Amniotic stem cell (primary cell): ENCODE data around the gene HMGXB4.
A peak's percentile ranks its signal among the peaks of the same experiment; 100 is the strongest.

ENCODE experiments used
- DNase-seq: peaks from one replicate; lab custom pipeline; 2025; lab: John Stamatoyannopoulos, UW

The HMGXB4 gene

GRCh38 chr22:35258191-35258988 is 1.1 kb downstream of the HMGXB4 start:
- DNase-seq, result no peak

GRCh38 chr22:35264986-35265385 is 7.7 kb downstream of the HMGXB4 start:
- DNase-seq, result no peak

- DNase-seq, result no peak
Observed at GRCh38 chr22:35266277-35266676, 9.0 kb downstream of the HMGXB4 start.

- no peak for DNase-seq
Observed at GRCh38 chr22:35269630-35270029, 12.3 kb downstream of the HMGXB4 start.

- DNase-seq, result no peak
Observed at GRCh38 chr22:35274154-35274871, 17.0 kb downstream of the HMGXB4 start.

GRCh38 chr22:35275580-35275979 is 18.3 kb downstream of the HMGXB4 start:
- DNase-seq, result no peak

GRCh38 chr22:35276019-35276418 is 18.7 kb downstream of the HMGXB4 start:
- DNase-seq, result no peak

- no peak for DNase-seq
Observed at GRCh38 chr22:35288116-35288515, 30.8 kb downstream of the HMGXB4 start.

- no peak for DNase-seq
Observed at GRCh38 chr22:35292786-35293185, 35.5 kb downstream of the HMGXB4 start.

- DNase-seq, result no peak
Observed at GRCh38 chr22:35296051-35296450, 38.8 kb downstream of the HMGXB4 start.

GRCh38 chr22:35299217-35299672 is 42.0 kb downstream of the HMGXB4 start:
- no peak for DNase-seq

- peak; percentile 98 for DNase-seq
Observed at GRCh38 chr22:35299673-35300499, 42.6 kb downstream of the HMGXB4 start, which contains the start of gene TOM1. Gene TOM1, plus strand, starts transcription at chr22:35299894. Its CDS starts 35 bp downstream, at chr22:35299929.

GRCh38 chr22:35301372-35301874 is 44.1 kb downstream of the HMGXB4 start:
- peak; percentile 90 for DNase-seq

GRCh38 chr22:35303029-35303624 is 45.8 kb downstream of the HMGXB4 start:
- no peak for DNase-seq

- no peak for DNase-seq
Observed at GRCh38 chr22:35305525-35306070, 48.3 kb downstream of the HMGXB4 start.

- DNase-seq, result no peak
Observed at GRCh38 chr22:35306350-35306967, 49.2 kb downstream of the HMGXB4 start.

- no peak for DNase-seq
Observed at GRCh38 chr22:35307372-35307771, 50.1 kb downstream of the HMGXB4 start.

- no peak for DNase-seq
Observed at GRCh38 chr22:35307892-35308291, 50.6 kb downstream of the HMGXB4 start.

GRCh38 chr22:35308480-35309021 is 51.3 kb downstream of the HMGXB4 start:
- no peak for DNase-seq
